Astrocyte (in vitro differentiated cells and primary cell): ENCODE data around the gene EIF4EBP3. TPM values are rescaled to one million over a fixed set of nuclear protein-coding genes. Genes with fewer than 3 reads are reported as not detected.
"Not testable (repeated sequence)": the region's sequence is repeated elsewhere in the genome, so short reads cannot be mapped to it uniquely, and the experiment has no call there.

ENCODE experiments used
- DNase-seq: peaks from one replicate; pipeline ENCODE4 v3.0.0-alpha.2; 2010; ENCODE audit warnings: low read depth
- FAIRE-seq: peaks from 2 replicates; lab custom pipeline; 2011; peaks lifted over from hg19 to GRCh38; lab: Jason Lieb, UNC
- H2AFZ ChIP-seq: 2 replicates; pipeline ENCODE4 v1.6.0; 2012; ENCODE audit warnings: low read depth, low read length, inconsistent platforms
- H3K27ac ChIP-seq: 2 replicates; pipeline ENCODE4 v1.5.1; 2011; ENCODE audit warnings: low read depth, low read length, inconsistent platforms
- H3K27me3 ChIP-seq: 2 replicates; pipeline ENCODE4 v1.6.0; 2011; ENCODE audit warnings: low read length, inconsistent platforms; ENCODE audit not compliant: insufficient read depth
- H3K36me3 ChIP-seq: 2 replicates; pipeline ENCODE4 v1.5.1; 2011; ENCODE audit warnings: low read length, inconsistent platforms; ENCODE audit not compliant: insufficient read depth
- H3K4me1 ChIP-seq: 2 replicates; pipeline ENCODE4 v1.5.1; 2011; ENCODE audit warnings: low read length, inconsistent platforms; ENCODE audit not compliant: insufficient read depth
- H3K4me2 ChIP-seq: 2 replicates; pipeline ENCODE4 v1.6.0; 2012; ENCODE audit warnings: low read length, inconsistent platforms
- H3K4me3 ChIP-seq: 2 replicates; pipeline ENCODE4 v1.5.1; 2011; ENCODE audit warnings: low read depth, mild to moderate bottlenecking, low read length, inconsistent platforms; ENCODE audit not compliant: insufficient read depth
- H3K79me2 ChIP-seq: 2 replicates; pipeline ENCODE4 v1.6.0; 2012; ENCODE audit warnings: mild to moderate bottlenecking, low read length, inconsistent platforms; ENCODE audit not compliant: insufficient read depth
- H3K9ac ChIP-seq: 2 replicates; pipeline ENCODE4 v1.6.0; 2012; ENCODE audit warnings: mild to moderate bottlenecking, low read length, inconsistent platforms
- H3K9me3 ChIP-seq: 2 replicates; pipeline ENCODE4 v1.5.1; 2012; ENCODE audit warnings: low read depth, mild to moderate bottlenecking, low read length, inconsistent platforms; ENCODE audit not compliant: insufficient read depth
- H4K20me1 ChIP-seq: 2 replicates; pipeline ENCODE4 v1.6.0; 2012; ENCODE audit warnings: low read length, inconsistent platforms; ENCODE audit not compliant: insufficient read depth
- H3K27ac Mint-ChIP-seq: one replicate; pipeline ENCODE4 v1.8.0; 2021; ENCODE audit warnings: mild to moderate bottlenecking, mixed read lengths; ENCODE audit not compliant: unreplicated experiment
- H3K27me3 Mint-ChIP-seq: one replicate; pipeline ENCODE4 v1.8.0; 2021; ENCODE audit warnings: low read depth, mixed read lengths; ENCODE audit not compliant: unreplicated experiment
- H3K36me3 Mint-ChIP-seq: one replicate; pipeline ENCODE4 v1.8.0; 2021; ENCODE audit warnings: low read depth, mixed read lengths; ENCODE audit not compliant: unreplicated experiment
- H3K4me1 Mint-ChIP-seq: one replicate; pipeline ENCODE4 v1.8.0; 2021; ENCODE audit warnings: low read depth, mixed read lengths; ENCODE audit not compliant: unreplicated experiment
- H3K4me3 Mint-ChIP-seq: one replicate; pipeline ENCODE4 v1.8.0; 2021; ENCODE audit warnings: mild to moderate bottlenecking, moderate library complexity, mixed read lengths; ENCODE audit not compliant: unreplicated experiment
- H3K9me3 Mint-ChIP-seq: one replicate; pipeline ENCODE4 v1.8.0; 2021; ENCODE audit warnings: mild to moderate bottlenecking, mixed read lengths; ENCODE audit not compliant: unreplicated experiment
- CTCF ChIP-seq: IDR thresholded peaks from 2 replicates; pipeline ENCODE4 v1.5.1; 2011; ENCODE audit warnings: low read depth, mild to moderate bottlenecking, inconsistent platforms, low read length, moderate library complexity; ENCODE audit not compliant: insufficient read depth
- EZH2 ChIP-seq: IDR thresholded peaks from 2 replicates; pipeline ENCODE4 v1.6.1; 2012; ENCODE audit warnings: mild to moderate bottlenecking, low read length, inconsistent platforms; ENCODE audit not compliant: insufficient read depth
- total RNA-seq: library from RNA; stranded (reverse); gene quantifications from 2 replicates; pipeline ENCODE4 v1.2.1, GENCODE V29; 2021

Gene EIF4EBP3
- total RNA-seq, 1 donor from 2014 or later = 3.6 TPM

GRCh38 chr5:140590861-140591260 lies 43.4 kb downstream of the EIF4EBP3 start:
- H3K27ac Mint-ChIP-seq = no peak overlapping the region
- H3K9me3 Mint-ChIP-seq = no peaks in the 10 kb centered on the region
- DNase-seq = no peak
- no peaks in the 10 kb centered on the region for H3K9me3 ChIP-seq
- H3K36me3 ChIP-seq = no peaks in the 10 kb centered on the region
- TF ChIP-seq EZH2 = no peak
- TF ChIP-seq CTCF = no peak
- H3K27me3 Mint-ChIP-seq = peaks cover 1% of the 10 kb centered on the region
- no peaks in the 10 kb centered on the region for H3K79me2 ChIP-seq
- no peak overlapping the region for H3K27ac ChIP-seq
- no peak overlapping the region for H3K9ac ChIP-seq
- peaks cover 7% of the 10 kb centered on the region for H3K4me1 ChIP-seq
- no peaks in the 10 kb centered on the region for H3K36me3 Mint-ChIP-seq
- no peak overlapping the region for H3K4me3 ChIP-seq
- H3K4me3 Mint-ChIP-seq = no peak overlapping the region
- no peaks in the 10 kb centered on the region for H4K20me1 ChIP-seq
- H3K4me1 Mint-ChIP-seq = peaks cover 23% of the 10 kb centered on the region
- H2AFZ ChIP-seq = no peak overlapping the region
- H3K4me2 ChIP-seq = no peak overlapping the region
- peaks cover 9% of the 10 kb centered on the region for H3K27me3 ChIP-seq
- FAIRE-seq = no peak

DNA sequence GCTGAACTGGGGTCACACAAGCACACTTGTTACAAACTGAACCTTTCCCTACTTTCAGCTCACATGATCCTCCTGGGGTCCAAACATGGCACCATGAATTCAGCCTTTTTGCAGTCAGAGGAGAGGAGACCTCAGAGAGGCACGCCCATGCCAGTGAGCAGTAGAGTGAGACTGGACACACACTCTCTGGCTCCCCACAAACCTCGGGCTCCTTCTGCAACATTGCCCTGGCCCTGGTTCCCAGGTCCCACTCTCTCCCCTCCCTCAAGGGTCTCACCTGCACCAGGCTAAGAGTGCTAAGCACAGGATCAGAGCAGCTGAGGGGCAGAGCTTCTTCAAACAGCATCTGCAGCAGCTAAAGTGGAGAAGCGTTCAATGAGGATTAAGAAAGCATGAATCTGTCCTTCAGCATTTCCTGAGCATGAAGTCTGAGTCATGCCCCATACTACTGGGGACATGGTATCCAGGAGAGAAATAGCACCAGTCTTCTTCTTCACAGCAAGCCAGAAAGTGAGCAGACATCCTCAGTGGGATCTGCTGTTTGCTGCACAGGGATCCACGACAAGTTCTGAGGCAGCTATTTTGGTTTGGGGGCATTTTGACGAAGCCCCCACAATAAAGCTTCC lies 44.4 kb downstream of the EIF4EBP3 start:
- Mint-ChIP-seq H3K27me3 (peaks cover 7% of the 10 kb centered on the region), H3K4me1 (peaks cover 23% of the 10 kb centered on the region), H3K27ac (no peak overlapping the region), H3K9me3 (no peaks in the 10 kb centered on the region), H3K36me3 (no peaks in the 10 kb centered on the region), H3K4me3 (no peak overlapping the region)
- H3K9me3 ChIP-seq = no peaks in the 10 kb centered on the region
- peak overlapping the region; percentile 27 for H3K4me2 ChIP-seq
- TF ChIP-seq CTCF = no peak
- no peak for TF ChIP-seq EZH2
- H3K4me1 ChIP-seq = peaks cover 7% of the 10 kb centered on the region
- no peak overlapping the region for H3K27ac ChIP-seq
- no peaks in the 10 kb centered on the region for H3K36me3 ChIP-seq
- peak; percentile 45 for FAIRE-seq
- H3K79me2 ChIP-seq = no peaks in the 10 kb centered on the region
- no peak overlapping the region for H3K9ac ChIP-seq
- peaks cover 13% of the 10 kb centered on the region for H3K27me3 ChIP-seq
- no peak overlapping the region for H2AFZ ChIP-seq
- H4K20me1 ChIP-seq = no peaks in the 10 kb centered on the region
- H3K4me3 ChIP-seq = no peak overlapping the region
- no peak for DNase-seq

DNA sequence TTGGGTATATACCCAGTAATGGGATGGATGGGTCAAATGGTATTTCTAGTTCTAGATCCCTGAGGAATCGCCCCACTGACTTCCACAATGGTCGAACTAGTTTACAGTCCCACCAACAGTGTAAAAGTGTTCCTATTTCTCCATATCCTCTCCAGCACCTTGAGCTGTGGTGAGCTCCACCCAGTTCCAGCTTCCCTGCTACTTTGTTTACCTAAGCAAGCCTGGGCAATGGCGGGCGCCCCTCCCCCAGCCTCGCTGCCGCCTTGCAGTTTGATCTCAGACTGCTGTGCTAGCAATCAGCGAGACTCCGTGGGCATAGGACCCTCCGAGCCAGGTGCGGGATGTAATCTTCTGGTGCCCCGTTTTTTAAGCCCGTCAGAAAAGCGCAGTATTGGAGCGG lies 45.6 kb downstream of the EIF4EBP3 start:
- not testable (repeated sequence) for H3K27me3 Mint-ChIP-seq, H3K27ac ChIP-seq, H2AFZ ChIP-seq, H3K4me3 Mint-ChIP-seq, H3K9ac ChIP-seq, H3K36me3 ChIP-seq, H3K36me3 Mint-ChIP-seq, H3K4me2 ChIP-seq, H3K4me1 ChIP-seq, FAIRE-seq, H3K9me3 ChIP-seq, DNase-seq, H3K9me3 Mint-ChIP-seq, H4K20me1 ChIP-seq, H3K79me2 ChIP-seq, H3K4me3 ChIP-seq, H3K27ac Mint-ChIP-seq
- peaks cover 10% of the 10 kb centered on the region for H3K27me3 ChIP-seq
- H3K4me1 Mint-ChIP-seq = peaks cover 23% of the 10 kb centered on the region
